GM12872 (cell line): ENCODE results near the gene SH2D3A.
A peak's percentile ranks its signal among the peaks of the same experiment; 100 is the strongest.

Experiments
- CTCF ChIP-seq: IDR thresholded peaks from 3 replicates; pipeline ENCODE4 v1.5.1; 2011; ENCODE audit warnings: low read depth, mild to moderate bottlenecking, low read length, moderate library complexity; ENCODE audit not compliant: insufficient read depth

Gene SH2D3A

GRCh38 chr19:6807291-6807690 lies 40.1 kb upstream of the SH2D3A start:
- TF ChIP-seq CTCF = no peak

- no peak for TF ChIP-seq CTCF
Observed at GRCh38 chr19:6806488-6806887, 39.3 kb upstream of the SH2D3A start.

GRCh38 chr19:6803036-6803404 lies 35.8 kb upstream of the SH2D3A start:
- TF ChIP-seq CTCF = no peak

- TF ChIP-seq CTCF = peak; percentile 36; the same call in 1 of the 3 replicates
Observed at GRCh38 chr19:6802336-6803035, 35.3 kb upstream of the SH2D3A start.

GRCh38 chr19:6801485-6802086 lies 34.4 kb upstream of the SH2D3A start:
- TF ChIP-seq CTCF = no peak

- TF ChIP-seq CTCF = no peak
Observed at GRCh38 chr19:6800991-6801484, 33.8 kb upstream of the SH2D3A start.

GRCh38 chr19:6797646-6798045 lies 30.4 kb upstream of the SH2D3A start:
- no peak for TF ChIP-seq CTCF
